Right ventricle myocardium inferior (tissue), 1 donor: Measurements from ENCODE around the gene ZNF593. TPM values are rescaled to one million over a fixed set of nuclear protein-coding genes. Genes with fewer than 3 reads are reported as not detected.

Experiments used
- ATAC-seq: fragments of 200-7000 bp; cut with Tn5 transposase; one replicate; pipeline ENCODE4 v1.9.1; 2020; ENCODE audit warnings: mild to moderate bottlenecking, moderate library complexity
- DNase-seq: peaks from one replicate; pipeline ENCODE4 v3.0.0; 2021; ENCODE audit errors: missing footprints
- intact Hi-C: fragments of 100-400 bp; cut with DNase I; formaldehyde crosslinking; loops from one replicate; pipeline ENCODE4 v1.11.0; 2022
- long read RNA-seq: library from polyadenylated mRNA; unstranded; transcript quantifications from one replicate; pipeline ENCODE4 v2.0.0, GENCODE V29; 2021
- total RNA-seq: library from RNA; stranded (reverse); fragmentation: NEBNext Ultra II Directional; extraction: Animal tissue kit (Norgen Biotek cat#: 25700); gene quantifications from one replicate; pipeline ENCODE4 v1.2.1, GENCODE V29; 2021
- donor health status: DM: no; HTN: yes; CAD: no; lungs with severe emphysema.

ZNF593 gene
- 14.9 TPM for total RNA-seq
- long read RNA-seq, transcript ZNF593-202 (3 exons, 675 nt), result major isoform, 6 of 6 reads
- long read RNA-seq, partial matches to known transcripts, result 0 of 6 reads
- long read RNA-seq, other reads (novel, unspliced or antisense), result 0 of 6 reads

- intact Hi-C loops, result loop anchor here (2.0 kb wide), 2 partner anchors 65 to 151 kb away; partner anchors contain the start of gene CEP85
- ATAC-seq (peak; percentile 97), DNase-seq (peak; percentile 95)
Observed at GRCh38 chr1:26169669-26170471, at the start of gene ZNF593. TSS of gene ZNF593 (plus strand) at chr1:26169908. CDS start at chr1:26169984, 76 bp downstream.

- no peak for ATAC-seq
Observed at GRCh38 chr1:26121854-26122773, 47.6 kb upstream of the ZNF593 start.

GRCh38 chr1:26122988-26123973 lies 46.4 kb upstream of the ZNF593 start:
- DNase-seq (no peak), ATAC-seq (no peak)
- intact Hi-C loops, result no loop called here

More at GRCh38 chr1:26121854-26122773, 47.6 kb upstream of the ZNF593 start:
- no peak for DNase-seq
- intact Hi-C loops, result no loop called here

GRCh38 chr1:26124418-26125331 lies 45.0 kb upstream of the ZNF593 start:
- DNase-seq (no peak), ATAC-seq (no peak)
- intact Hi-C loops, result loop anchor here (1.0 kb wide), 1 partner anchor 19 kb away; no protein-coding TSS in a partner anchor

- no peak for ATAC-seq
- intact Hi-C loops, result no loop called here
- no peak for DNase-seq
Observed at GRCh38 chr1:26125382-26125781, 44.3 kb upstream of the ZNF593 start.

GRCh38 chr1:26125946-26126320 lies 43.8 kb upstream of the ZNF593 start:
- DNase-seq, result no peak
- no peak for ATAC-seq
- intact Hi-C loops, result no loop called here

- ATAC-seq (peak; percentile 50), DNase-seq (no peak)
- intact Hi-C loops, result no loop called here
Observed at GRCh38 chr1:26126321-26127084, 43.2 kb upstream of the ZNF593 start.

- ATAC-seq (peak; percentile 26), DNase-seq (no peak)
- intact Hi-C loops, result no loop called here
Observed at GRCh38 chr1:26127235-26128163, 42.2 kb upstream of the ZNF593 start.

- no peak for DNase-seq
- intact Hi-C loops, result no loop called here
- ATAC-seq, result no peak
Observed at GRCh38 chr1:26129778-26130177, 39.9 kb upstream of the ZNF593 start.

GRCh38 chr1:26130695-26131094 lies 39.0 kb upstream of the ZNF593 start:
- DNase-seq (no peak), ATAC-seq (no peak)
- intact Hi-C loops, result no loop called here

GRCh38 chr1:26132128-26132833 lies 37.4 kb upstream of the ZNF593 start:
- ATAC-seq (no peak), DNase-seq (no peak)
- intact Hi-C loops, result no loop called here

GRCh38 chr1:26132834-26133167 lies 36.9 kb upstream of the ZNF593 start:
- intact Hi-C loops, result no loop called here
- DNase-seq, result no peak
- no peak for ATAC-seq

GRCh38 chr1:26134466-26134865 lies 35.2 kb upstream of the ZNF593 start:
- no peak for ATAC-seq
- DNase-seq, result no peak
- intact Hi-C loops, result no loop called here

- intact Hi-C loops, result no loop called here
- DNase-seq (no peak), ATAC-seq (no peak)
Observed at GRCh38 chr1:26138974-26139558, 30.6 kb upstream of the ZNF593 start.

- DNase-seq (no peak), ATAC-seq (no peak)
- intact Hi-C loops, result no loop called here
Observed at GRCh38 chr1:26142159-26142558, 27.5 kb upstream of the ZNF593 start.
